CD4-positive, alpha-beta T cell (primary cell): ENCODE data around the gene KLRC3. TPM values are rescaled to one million over a fixed set of nuclear protein-coding genes. Genes with fewer than 3 reads are reported as not detected.

ENCODE experiments used
- ATAC-seq: fragments of 200-7000 bp; cut with Tn5 transposase; one replicate; pipeline ENCODE4 v1.10.0; 2022; ENCODE audit warnings: mild to moderate bottlenecking; ENCODE audit not compliant: poor library complexity
- CTCF ChIA-PET: fragments of 350-600 bp; sonication (Branson Sonifier 250); formaldehyde crosslinking; loops from one replicate; lab custom pipeline; 2021; ENCODE audit warnings: antibody characterized with exemption, inconsistent platforms; lab: Charles Lee
- POLR2A ChIA-PET: fragments of 350-600 bp; sonication (Branson Sonifier 250); formaldehyde crosslinking; loops from one replicate; lab custom pipeline; 2021; ENCODE audit warnings: antibody characterized with exemption, inconsistent platforms; lab: Charles Lee
- DNase-seq, 14 experiments: peaks; one replicate each; pipeline ENCODE4 v3.0.0-alpha.2; 2013 to 2020; ENCODE audit warnings: mixed read lengths in 2 of 14
- H3K27ac ChIP-seq, 2 donors: one replicate each; pipeline versions ENCODE4 v1.5.1 to v1.7.0; 2013; ENCODE audit warnings: low read length in 2 of 2, low read depth in 1 of 2, mild to moderate bottlenecking in 1 of 2
- H3K27me3 ChIP-seq, 2 experiments: 1 replicate in 1 of 2; 2 replicates in 1 of 2; pipeline versions ENCODE4 v1.6.1 to v1.7.0; 2013; ENCODE audit warnings: low read length in 2 of 2, control low read depth in 1 of 2, mild to moderate bottlenecking in 1 of 2, moderate library complexity in 1 of 2; ENCODE audit not compliant: insufficient read depth in 2 of 2, control insufficient read depth in 1 of 2
- H3K36me3 ChIP-seq: one replicate; pipeline ENCODE4 v1.6.1; 2013; ENCODE audit warnings: low read length, control low read depth; ENCODE audit not compliant: insufficient read depth
- H3K4me1 ChIP-seq: one replicate; pipeline ENCODE4 v1.6.1; 2013; ENCODE audit warnings: low read length, control low read depth; ENCODE audit not compliant: insufficient read depth
- H3K4me3 ChIP-seq: one replicate; pipeline ENCODE4 v1.5.1; 2013; ENCODE audit warnings: mild to moderate bottlenecking, low read length, moderate library complexity
- H3K9me3 ChIP-seq, 2 experiments: 1 replicate in 1 of 2; 2 replicates in 1 of 2; pipeline versions ENCODE4 v1.6.1 to v1.7.0; 2013; ENCODE audit warnings: low read length in 2 of 2, mild to moderate bottlenecking in 2 of 2, control low read depth in 1 of 2, moderate library complexity in 1 of 2; ENCODE audit not compliant: control insufficient read depth in 1 of 2, insufficient read depth in 1 of 2
- H3K27ac Mint-ChIP-seq: one replicate; pipeline ENCODE4 v1.8.0; 2020; ENCODE audit warnings: mixed read lengths
- H3K27me3 Mint-ChIP-seq: one replicate; pipeline ENCODE4 v1.8.0; 2021; ENCODE audit warnings: mixed read lengths
- H3K36me3 Mint-ChIP-seq: one replicate; pipeline ENCODE4 v1.8.0; 2021; ENCODE audit warnings: low read depth, mixed read lengths
- H3K4me1 Mint-ChIP-seq: one replicate; pipeline ENCODE4 v1.8.0; 2021; ENCODE audit warnings: low read depth, mixed read lengths
- H3K4me3 Mint-ChIP-seq: one replicate; pipeline ENCODE4 v1.8.0; 2020; ENCODE audit warnings: mild to moderate bottlenecking, mixed read lengths
- H3K9me3 Mint-ChIP-seq: one replicate; pipeline ENCODE4 v1.8.0; 2020; ENCODE audit warnings: mixed read lengths
- intact Hi-C, 2 experiments: fragments of 100-400 bp; cut with DNase I in 1 of 2; cut with micrococcal nuclease in 1 of 2; formaldehyde crosslinking; loops; one replicate each; pipeline versions ENCODE4 v1.15.1 to v1.9.0; 2023 to 2025; cut with DNase I, micrococcal nuclease
- total RNA-seq, 174 experiments: library from RNA in 2 of 174; stranded (reverse) in 2 of 174; gene quantifications; one replicate each; pipeline ENCODE4 v1.2.3 and lab custom pipeline; 2021 to 2026
- TF ChIP-seq, protein P1 (sequence below): fragments of 200-600 bp; IDR thresholded peaks from one replicate; pipeline ENCODE4 v1.8.0; 2022; ENCODE audit warnings: antibody characterized with exemption, mild to moderate bottlenecking

KLRC3 gene
- total RNA-seq, 2 experiments from 2014 or later, result not detected

DNA sequence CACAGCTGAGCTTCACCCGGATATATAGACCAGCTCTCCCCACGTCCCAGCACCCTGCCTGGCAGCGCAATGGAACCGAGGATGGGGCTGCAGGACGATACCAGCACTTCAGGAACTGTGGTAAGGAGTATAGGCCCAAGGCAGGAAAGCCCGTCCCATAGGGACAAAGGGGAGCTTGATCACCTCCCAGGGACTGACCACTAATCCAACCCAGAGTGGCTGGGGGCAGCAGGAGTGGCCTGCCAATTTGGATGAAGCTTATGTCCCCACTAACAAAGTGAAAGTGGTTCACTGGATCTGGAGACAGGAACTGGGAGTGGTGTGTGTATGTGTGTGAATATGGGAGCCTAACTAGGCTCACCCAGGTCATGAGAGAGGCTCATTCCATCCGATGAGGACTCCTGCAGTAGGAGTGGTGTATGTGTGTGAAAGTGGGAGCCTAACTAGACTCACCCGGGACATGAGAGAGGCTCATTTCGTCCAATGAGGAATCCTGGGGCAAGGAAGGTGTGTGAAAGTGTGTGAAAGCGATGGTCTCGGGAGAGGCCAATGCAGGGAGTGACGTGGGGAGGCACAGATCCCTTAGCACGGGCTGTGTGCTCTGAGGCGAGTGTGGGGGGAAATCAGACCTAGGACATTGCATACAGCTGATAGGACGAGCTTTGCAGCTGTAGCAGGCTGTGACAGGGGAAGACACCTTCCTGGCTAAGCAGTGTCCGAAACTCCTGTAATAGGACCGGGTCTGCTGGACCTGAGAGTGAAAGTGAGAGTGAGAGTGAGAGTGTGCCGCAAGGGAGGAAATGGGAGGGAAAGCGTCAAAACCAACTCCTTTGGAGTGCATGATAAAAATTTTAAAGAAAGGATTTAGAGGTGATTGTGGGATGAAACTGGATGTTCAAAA, 56.2 kb downstream of the KLRC3 start:
- Mint-ChIP-seq H3K9me3 (no peaks in the 10 kb centered on the region), H3K27ac (no peak overlapping the region), H3K4me1 (peaks cover 10% of the 10 kb centered on the region), H3K27me3 (no peaks in the 10 kb centered on the region), H3K4me3 (no peak overlapping the region), H3K36me3 (no peaks in the 10 kb centered on the region)
- Histone ChIP-seq H3K36me3 (no peaks in the 10 kb centered on the region), H3K9me3 (peaks cover 0 to 5% of the 10 kb centered on the region in 2 experiments), H3K4me3 (peak overlapping the region; percentile 73), H3K27ac (peak overlapping the region; percentile 52 to 77), H3K4me1 (peaks cover 18% of the 10 kb centered on the region), H3K27me3 (no peaks in the 10 kb centered on the region)
- ChIA-PET POLR2A (interaction anchor here (0.6 to 3.7 kb wide), 7 partner anchors 14 to 1181 kb away, joined by 3 to 26 read pairs (median 3); partner anchors contain the start of genes MAGOHB and SMIM10L1), CTCF (no interaction called here)
- TF ChIP-seq, protein P1, sequence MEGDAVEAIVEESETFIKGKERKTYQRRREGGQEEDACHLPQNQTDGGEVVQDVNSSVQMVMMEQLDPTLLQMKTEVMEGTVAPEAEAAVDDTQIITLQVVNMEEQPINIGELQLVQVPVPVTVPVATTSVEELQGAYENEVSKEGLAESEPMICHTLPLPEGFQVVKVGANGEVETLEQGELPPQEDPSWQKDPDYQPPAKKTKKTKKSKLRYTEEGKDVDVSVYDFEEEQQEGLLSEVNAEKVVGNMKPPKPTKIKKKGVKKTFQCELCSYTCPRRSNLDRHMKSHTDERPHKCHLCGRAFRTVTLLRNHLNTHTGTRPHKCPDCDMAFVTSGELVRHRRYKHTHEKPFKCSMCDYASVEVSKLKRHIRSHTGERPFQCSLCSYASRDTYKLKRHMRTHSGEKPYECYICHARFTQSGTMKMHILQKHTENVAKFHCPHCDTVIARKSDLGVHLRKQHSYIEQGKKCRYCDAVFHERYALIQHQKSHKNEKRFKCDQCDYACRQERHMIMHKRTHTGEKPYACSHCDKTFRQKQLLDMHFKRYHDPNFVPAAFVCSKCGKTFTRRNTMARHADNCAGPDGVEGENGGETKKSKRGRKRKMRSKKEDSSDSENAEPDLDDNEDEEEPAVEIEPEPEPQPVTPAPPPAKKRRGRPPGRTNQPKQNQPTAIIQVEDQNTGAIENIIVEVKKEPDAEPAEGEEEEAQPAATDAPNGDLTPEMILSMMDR, result no peak
- ATAC-seq, result peak; percentile 49
- DNase-seq, result peak in 11 of 14 experiments; percentile 8 to 69 (median 24)
- intact Hi-C loops, result loop anchor here (2.0 to 10.0 kb wide), 7 partner anchors 149 to 1121 kb away; partner anchors contain the start of genes MAGOHB (in 2 of the 2) and GABARAPL1 (in 1 of the 2)

DNA sequence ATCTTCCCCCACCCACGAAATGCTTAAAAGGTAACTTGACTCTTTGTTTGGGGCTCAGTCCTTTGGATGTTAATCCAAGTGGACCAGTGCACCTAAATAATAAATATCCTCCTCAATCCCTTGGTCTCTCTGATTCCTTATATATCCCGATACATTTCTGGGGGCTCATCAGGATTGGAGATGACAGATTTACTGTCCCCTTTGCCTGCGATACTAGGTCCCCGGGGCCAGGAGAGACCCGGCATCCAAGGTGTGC, 56.8 kb downstream of the KLRC3 start:
- intact Hi-C loops, result loop anchor here (5.0 to 10.0 kb wide), 5 partner anchors 149 to 1121 kb away; partner anchors contain the start of genes GABARAPL1 (in 1 of the 2) and MAGOHB (in 1 of the 2)
- Mint-ChIP-seq H3K4me1 (peaks cover 10% of the 10 kb centered on the region), H3K36me3 (no peaks in the 10 kb centered on the region), H3K27me3 (no peaks in the 10 kb centered on the region), H3K27ac (no peak overlapping the region), H3K4me3 (no peak overlapping the region), H3K9me3 (no peaks in the 10 kb centered on the region)
- peaks cover 18% of the 10 kb centered on the region for H3K4me1 ChIP-seq
- ChIA-PET CTCF (no interaction called here), POLR2A (interaction anchor here (0.6 to 1.7 kb wide), 2 partner anchors 29 to 1182 kb away, joined by 3 to 4 read pairs; no protein-coding TSS in a partner anchor)
- no peaks in the 10 kb centered on the region for H3K36me3 ChIP-seq
- H3K9me3 ChIP-seq, result peaks cover 0 to 3% of the 10 kb centered on the region in 2 experiments
- H3K27me3 ChIP-seq, result no peaks in the 10 kb centered on the region
- TF ChIP-seq, protein P1, result no peak
- DNase-seq (no peak), ATAC-seq (no peak)
- H3K4me3 ChIP-seq, result no peak overlapping the region
- H3K27ac ChIP-seq, result peak overlapping the region in 1 of 2 donors; percentile 52

- Histone ChIP-seq H3K27ac (no peak overlapping the region), H3K9me3 (no peaks in the 10 kb centered on the region), H3K4me3 (no peak overlapping the region), H3K4me1 (peaks cover 18% of the 10 kb centered on the region), H3K27me3 (no peaks in the 10 kb centered on the region), H3K36me3 (no peaks in the 10 kb centered on the region)
- ATAC-seq (no peak), DNase-seq (peak in 1 of 14 experiments; percentile 25)
- H3K36me3 Mint-ChIP-seq, result no peaks in the 10 kb centered on the region
- H3K4me1 Mint-ChIP-seq, result peaks cover 10% of the 10 kb centered on the region
- H3K27me3 Mint-ChIP-seq, result no peaks in the 10 kb centered on the region
- H3K4me3 Mint-ChIP-seq, result no peak overlapping the region
- CTCF ChIA-PET, result no interaction called here
- POLR2A ChIA-PET, result interaction anchor here (1.7 kb wide), 1 partner anchor 1182 kb away, joined by 3 read pairs; no protein-coding TSS in a partner anchor
- H3K9me3 Mint-ChIP-seq, result no peaks in the 10 kb centered on the region
- no peak overlapping the region for H3K27ac Mint-ChIP-seq
- intact Hi-C loops, result loop anchor here (5.0 to 10.0 kb wide), 5 partner anchors 148 to 1122 kb away; partner anchors contain the start of genes GABARAPL1 (in 1 of the 2) and MAGOHB (in 1 of the 2)
- TF ChIP-seq, protein P1, result no peak
These were observed 57.4 kb downstream of the KLRC3 start for GRCh38 chr12:10362828-10363657.
